Measurements from ENCODE around the gene ADAM15.
A peak's percentile ranks its signal among the peaks of the same experiment; 100 is the strongest.

Gene ADAM15

GRCh38 chr1:155068599-155068998 is 17.5 kb downstream of the ADAM15 start (continued):
- TF ChIP-seq ZNF366 (tag by site-specific recombination; conservative IDR thresholded peaks at IDR 0.05) (0 out of 2 replicates have a peak, but pooled peaks have one; percentile 23), ZNF155 (tag by site-specific recombination; IDR thresholded peaks at IDR 0.05) (no peak), MZF1 (tag by site-specific recombination; IDR thresholded peaks at IDR 0.05; ENCODE audit: borderline replicate concordance) (no peak), ZNF426 (tag by site-specific recombination; IDR thresholded peaks at IDR 0.05) (no peak), KLF16 (tag by site-specific recombination; IDR thresholded peaks at IDR 0.05) (no peak), ZBTB10 (tag by site-specific recombination; IDR thresholded peaks at IDR 0.05) (0 out of 2 replicates have a peak, but pooled peaks have one; percentile 33), KLF10 (tag by site-specific recombination; IDR thresholded peaks at IDR 0.05) (no peak), ZNF677 (tag by site-specific recombination; IDR thresholded peaks at IDR 0.05) (no peak), ZNF148 (tag by site-specific recombination; IDR thresholded peaks at IDR 0.05; ENCODE audit: borderline replicate concordance) (no peak), KLF8 (tag by site-specific recombination; IDR thresholded peaks at IDR 0.05) (no peak), ZNF513 (tag by site-specific recombination; IDR thresholded peaks at IDR 0.05) (no peak), ZNF624 (tag by site-specific recombination; IDR thresholded peaks at IDR 0.05) (no peak), ZNF280D (tag by site-specific recombination; IDR thresholded peaks at IDR 0.05) (no peak), ZNF777 (tag by site-specific recombination; IDR thresholded peaks at IDR 0.05; ENCODE audit: borderline replicate concordance) (no peak), ZNF768 (tag by site-specific recombination; IDR thresholded peaks at IDR 0.05) (no peak), EGR2 (tag by site-specific recombination; IDR thresholded peaks at IDR 0.05; ENCODE audit: low read depth) (peak; percentile 67), ZNF645 (tag by site-specific recombination; IDR thresholded peaks at IDR 0.05) (no peak), PRDM2 (tag by site-specific recombination; IDR thresholded peaks at IDR 0.05; ENCODE audit: borderline replicate concordance) (no peak), PBX3 (CRISPR knock-in tag; IDR thresholded peaks at IDR 0.05) (no peak)

All from HEK293 (cell line).